WTC11 (cell line): ENCODE measurements around the gene COBL. TPM values are rescaled to one million over a fixed set of nuclear protein-coding genes. Genes with fewer than 3 reads are reported as not detected.

ENCODE experiments used
- ATAC-seq: fragments of 200-7000 bp; cut with Tn5 transposase; 2 replicates; pipeline ENCODE4 v1.10.0; 2021; ENCODE audit warnings: mild to moderate bottlenecking, moderate library complexity
- CTCF ChIA-PET: fragments of 300-600 bp; sonication (Branson Sonifier 250); formaldehyde crosslinking; loops from one replicate; lab custom pipeline; 2021; ENCODE audit warnings: antibody characterized with exemption; lab: Charles Lee
- POLR2A ChIA-PET: fragments of 350-600 bp; sonication (Branson Sonifier 250); formaldehyde crosslinking; loops from one replicate; lab custom pipeline; 2021; ENCODE audit warnings: antibody characterized with exemption; lab: Charles Lee
- DNase-seq: peaks from one replicate; pipeline ENCODE4 v3.0.0; 2021; ENCODE audit warnings: low spot score
- H3K27ac Mint-ChIP-seq: 2 replicates; pipeline ENCODE4 v1.8.0; 2021; ENCODE audit warnings: mixed read lengths
- H3K27me3 Mint-ChIP-seq: 2 replicates; pipeline ENCODE4 v1.8.0; 2021; ENCODE audit warnings: low read depth, mild to moderate bottlenecking, moderate library complexity, mixed read lengths
- H3K36me3 Mint-ChIP-seq: 2 replicates; pipeline ENCODE4 v1.8.0; 2021; ENCODE audit warnings: mixed read lengths
- H3K4me1 Mint-ChIP-seq: 2 replicates; pipeline ENCODE4 v1.8.0; 2022; ENCODE audit warnings: mixed read lengths
- H3K4me3 Mint-ChIP-seq: 2 replicates; pipeline ENCODE4 v1.8.0; 2021; ENCODE audit warnings: mild to moderate bottlenecking, moderate library complexity, mixed read lengths
- H3K9me3 Mint-ChIP-seq: 2 replicates; pipeline ENCODE4 v1.8.0; 2021; ENCODE audit warnings: mixed read lengths
- AFF4 ChIP-seq: sonication (generic); formaldehyde crosslinking; IDR thresholded peaks from 2 replicates; pipeline ENCODE4 v1.8.1; 2023; ENCODE audit warnings: mild to moderate bottlenecking, missing genetic modification reagents, borderline replicate concordance
- ATF1 ChIP-seq: sonication (generic); formaldehyde crosslinking; IDR thresholded peaks from 2 replicates; pipeline ENCODE4 v1.8.1; 2023; ENCODE audit warnings: mild to moderate bottlenecking, moderate library complexity, missing genetic modification reagents
- E2F4 ChIP-seq: sonication (generic); formaldehyde crosslinking; IDR thresholded peaks from 2 replicates; pipeline ENCODE4 v1.8.1; 2022; ENCODE audit warnings: low read depth, mild to moderate bottlenecking, moderate library complexity, missing genetic modification reagents, borderline replicate concordance
- E2F5 ChIP-seq: sonication (generic); formaldehyde crosslinking; IDR thresholded peaks from 2 replicates; pipeline ENCODE4 v1.8.1; 2022; ENCODE audit warnings: mild to moderate bottlenecking, moderate library complexity, missing genetic modification reagents
- GRHL2 ChIP-seq: fragments of 250-450 bp; sonication (Bioruptor Pico); IDR thresholded peaks from 2 replicates; pipeline ENCODE4 v1.8.0; 2022; ENCODE audit warnings: mild to moderate bottlenecking, moderate library complexity; ENCODE audit not compliant: insufficient replicate concordance, severe bottlenecking
- HMGA2 ChIP-seq: fragments of 250-450 bp; sonication (Bioruptor Pico); IDR thresholded peaks from 2 replicates; pipeline ENCODE4 v1.4.0; 2021; ENCODE audit warnings: mild to moderate bottlenecking, moderate library complexity
- MLX ChIP-seq: sonication (generic); formaldehyde crosslinking; IDR thresholded peaks from 2 replicates; pipeline ENCODE4 v1.8.1; 2023; ENCODE audit warnings: mild to moderate bottlenecking, missing genetic modification reagents, moderate library complexity
- MXD4 ChIP-seq: fragments of 250-450 bp; sonication (Bioruptor Pico); IDR thresholded peaks from 2 replicates; pipeline ENCODE4 v1.8.0; 2021; ENCODE audit warnings: mild to moderate bottlenecking, moderate library complexity, borderline replicate concordance
- MYBL2 ChIP-seq: sonication (generic); formaldehyde crosslinking; IDR thresholded peaks from 2 replicates; pipeline ENCODE4 v1.8.1; 2023; ENCODE audit warnings: mild to moderate bottlenecking, moderate library complexity, missing genetic modification reagents
- NR2C2 ChIP-seq: sonication (generic); formaldehyde crosslinking; IDR thresholded peaks from 2 replicates; pipeline ENCODE4 v1.8.0; 2022; ENCODE audit warnings: mild to moderate bottlenecking, missing genetic modification reagents
- TCF7 ChIP-seq: sonication (generic); formaldehyde crosslinking; IDR thresholded peaks from 2 replicates; pipeline ENCODE4 v1.8.0; 2022; ENCODE audit warnings: mild to moderate bottlenecking, low read depth, missing genetic modification reagents, moderate library complexity
- TEAD4 ChIP-seq: sonication (generic); formaldehyde crosslinking; IDR thresholded peaks from 2 replicates; pipeline ENCODE4 v1.8.0; 2022; ENCODE audit warnings: mild to moderate bottlenecking, missing genetic modification reagents
- ZBTB21 ChIP-seq: sonication (generic); formaldehyde crosslinking; IDR thresholded peaks from 2 replicates; pipeline ENCODE4 v1.8.1; 2023; ENCODE audit warnings: mild to moderate bottlenecking, missing genetic modification reagents, borderline replicate concordance
- ZNF317 ChIP-seq: sonication (generic); formaldehyde crosslinking; IDR thresholded peaks from 2 replicates; pipeline ENCODE4 v1.8.1; 2023; ENCODE audit warnings: low read depth, mild to moderate bottlenecking, moderate library complexity, missing genetic modification reagents, borderline replicate concordance
- ZNF396 ChIP-seq: fragments of 250-450 bp; sonication (Bioruptor Pico); IDR thresholded peaks from 2 replicates; pipeline ENCODE4 v1.8.0; 2021; ENCODE audit warnings: mild to moderate bottlenecking, moderate library complexity, borderline replicate concordance
- ZNF532 ChIP-seq: fragments of 250-450 bp; sonication (Bioruptor Pico); IDR thresholded peaks from 2 replicates; pipeline ENCODE4 v1.9.0; 2021; ENCODE audit warnings: mild to moderate bottlenecking, borderline replicate concordance
- ZNF671 ChIP-seq: fragments of 250-450 bp; sonication (Bioruptor Pico); IDR thresholded peaks from 2 replicates; pipeline ENCODE4 v1.8.0; 2021; ENCODE audit warnings: mild to moderate bottlenecking
- total RNA-seq: library from RNA; stranded (reverse); gene quantifications from 3 replicates; pipeline ENCODE4 v1.2.3, GENCODE V29; 2021

COBL gene
- total RNA-seq, 1 experiment from 2014 or later: 36.5 TPM

GRCh38 chr7:51314726-51315125, 1.9 kb downstream of the COBL start:
- H3K4me3 Mint-ChIP-seq: peak overlapping the region; percentile 94
- ChIA-PET POLR2A (interaction anchor here (1.6 kb wide), 1 partner anchor 12 kb away, joined by 3 read pairs; no protein-coding TSS in a partner anchor), CTCF (interaction anchor here (0.6 to 3.2 kb wide), 3 partner anchors 39 to 677 kb away, joined by 3 to 10 read pairs (median 3); no protein-coding TSS in a partner anchor)
- DNase-seq (no peak), ATAC-seq (no peak)
- no peaks in the 10 kb centered on the region for H3K9me3 Mint-ChIP-seq
- H3K36me3 Mint-ChIP-seq: no peaks in the 10 kb centered on the region
- peaks cover 31% of the 10 kb centered on the region for H3K27me3 Mint-ChIP-seq
- TF ChIP-seq GRHL2: no peak
- H3K4me1 Mint-ChIP-seq: peaks cover 64% of the 10 kb centered on the region
- no peak overlapping the region for H3K27ac Mint-ChIP-seq

GRCh38 chr7:51313738-51314425, 2.7 kb downstream of the COBL start:
- Mint-ChIP-seq H3K27ac (no peak overlapping the region; the same call in 1 of the 2 replicates), H3K27me3 (peaks cover 29% of the 10 kb centered on the region)
- ChIA-PET POLR2A (interaction anchor here (1.6 kb wide), 1 partner anchor 13 kb away, joined by 3 read pairs; no protein-coding TSS in a partner anchor), CTCF (interaction anchor here (3.2 kb wide), 1 partner anchor 89 kb away, joined by 10 read pairs; no protein-coding TSS in a partner anchor)
- ATAC-seq: no peak
- TF ChIP-seq TEAD4 (no peak), MXD4 (CRISPR knock-in tag) (no peak), AFF4 (CRISPR knock-in tag) (no peak), ATF1 (CRISPR knock-in tag) (no peak), ZBTB21 (CRISPR knock-in tag) (no peak), ZNF396 (CRISPR knock-in tag) (no peak), ZNF532 (CRISPR knock-in tag) (no peak), HMGA2 (no peak), NR2C2 (CRISPR knock-in tag) (no peak), TCF7 (no peak), MYBL2 (no peak), E2F4 (CRISPR knock-in tag) (no peak), ZNF671 (CRISPR knock-in tag) (no peak), E2F5 (CRISPR knock-in tag) (no peak), ZNF317 (CRISPR knock-in tag) (no peak), MLX (CRISPR knock-in tag) (no peak)
- TF ChIP-seq, all 79 proteins: peak for 0
- peaks cover 64% of the 10 kb centered on the region for H3K4me1 Mint-ChIP-seq
- no peak for DNase-seq
- no peaks in the 10 kb centered on the region for H3K36me3 Mint-ChIP-seq
- no peaks in the 10 kb centered on the region for H3K9me3 Mint-ChIP-seq
- peak overlapping the region; percentile 94 for H3K4me3 Mint-ChIP-seq
